Epithelial cell of proximal tubule (primary cell): ENCODE data around the gene RBM20. TPM values are rescaled to one million over a fixed set of nuclear protein-coding genes. Genes with fewer than 3 reads are reported as not detected.
"Not testable (repeated sequence)": the region's sequence is repeated elsewhere in the genome, so short reads cannot be mapped to it uniquely, and the experiment has no call there.

Experiments
- DNase-seq: peaks from one replicate; pipeline ENCODE4 v3.0.0-alpha.2; 2011; ENCODE audit warnings: low read depth
- H3K4me3 ChIP-seq: 2 replicates; pipeline ENCODE4 v1.5.1; 2011; ENCODE audit warnings: low read depth, mild to moderate bottlenecking, low read length
- total RNA-seq: library from RNA; depleted of rRNA; stranded (reverse); fragments of >200 nt; gene quantifications from 2 replicates; pipeline ENCODE4 v1.2.3, GENCODE V29; 2015
- TF ChIP-seq, protein P1 (sequence below): conservative IDR thresholded peaks from 2 replicates; pipeline ENCODE4 v1.5.1; 2012; ENCODE audit warnings: low read depth, mild to moderate bottlenecking, low read length

Gene RBM20
- total RNA-seq, 1 donor from 2014 or later, result 0.46 TPM

GRCh38 chr10:110700947-110701616, 56.9 kb downstream of the RBM20 start:
- TF ChIP-seq, protein P1, sequence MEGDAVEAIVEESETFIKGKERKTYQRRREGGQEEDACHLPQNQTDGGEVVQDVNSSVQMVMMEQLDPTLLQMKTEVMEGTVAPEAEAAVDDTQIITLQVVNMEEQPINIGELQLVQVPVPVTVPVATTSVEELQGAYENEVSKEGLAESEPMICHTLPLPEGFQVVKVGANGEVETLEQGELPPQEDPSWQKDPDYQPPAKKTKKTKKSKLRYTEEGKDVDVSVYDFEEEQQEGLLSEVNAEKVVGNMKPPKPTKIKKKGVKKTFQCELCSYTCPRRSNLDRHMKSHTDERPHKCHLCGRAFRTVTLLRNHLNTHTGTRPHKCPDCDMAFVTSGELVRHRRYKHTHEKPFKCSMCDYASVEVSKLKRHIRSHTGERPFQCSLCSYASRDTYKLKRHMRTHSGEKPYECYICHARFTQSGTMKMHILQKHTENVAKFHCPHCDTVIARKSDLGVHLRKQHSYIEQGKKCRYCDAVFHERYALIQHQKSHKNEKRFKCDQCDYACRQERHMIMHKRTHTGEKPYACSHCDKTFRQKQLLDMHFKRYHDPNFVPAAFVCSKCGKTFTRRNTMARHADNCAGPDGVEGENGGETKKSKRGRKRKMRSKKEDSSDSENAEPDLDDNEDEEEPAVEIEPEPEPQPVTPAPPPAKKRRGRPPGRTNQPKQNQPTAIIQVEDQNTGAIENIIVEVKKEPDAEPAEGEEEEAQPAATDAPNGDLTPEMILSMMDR, result no peak
- no peak overlapping the region for H3K4me3 ChIP-seq
- DNase-seq, result no peak

DNA sequence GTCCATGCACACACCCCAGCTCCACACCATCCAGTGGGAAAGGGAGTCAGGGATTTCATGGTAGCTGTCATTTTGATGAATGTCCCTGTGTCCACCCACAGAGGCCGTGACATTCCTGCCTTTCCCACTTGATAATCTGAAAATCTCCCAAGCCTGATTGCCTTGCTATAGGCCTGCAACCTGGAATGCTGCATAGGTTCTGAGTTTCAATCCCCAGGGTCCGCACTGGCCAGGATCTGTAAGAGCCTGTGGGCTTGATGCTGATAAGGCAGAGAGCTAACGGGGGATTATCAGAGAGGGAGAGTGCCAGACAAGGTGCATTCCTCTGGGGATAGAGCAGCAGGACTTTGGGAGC, 57.5 kb downstream of the RBM20 start:
- TF ChIP-seq, protein P1, result no peak
- no peak for DNase-seq
- H3K4me3 ChIP-seq, result no peak overlapping the region

GRCh38 chr10:110704070-110704469, 59.9 kb downstream of the RBM20 start:
- TF ChIP-seq, protein P1, result no peak
- H3K4me3 ChIP-seq, result no peak overlapping the region
- DNase-seq, result no peak

GRCh38 chr10:110704906-110705476, 60.9 kb downstream of the RBM20 start:
- TF ChIP-seq, protein P1, result no peak
- DNase-seq, result no peak

DNA sequence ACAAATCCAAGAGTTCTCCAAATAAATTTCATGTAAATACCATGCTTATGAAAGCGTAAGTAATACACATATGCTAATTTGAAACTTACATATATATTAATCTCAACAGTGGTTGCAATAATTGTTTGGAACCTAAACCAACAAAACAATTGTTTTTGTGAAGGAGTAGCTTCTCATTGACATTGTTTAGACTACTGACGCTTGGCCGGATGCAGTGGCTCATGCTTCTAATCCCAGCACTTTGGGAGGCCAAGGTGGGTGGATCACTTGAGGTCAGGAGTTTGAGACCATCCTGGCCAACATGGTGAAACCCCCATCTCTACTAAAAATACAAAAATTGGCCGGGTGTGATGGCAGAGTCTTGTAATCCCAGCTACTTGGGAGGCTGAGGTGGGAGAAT, 61.5 kb downstream of the RBM20 start:
- not testable (repeated sequence) for H3K4me3 ChIP-seq, DNase-seq

More at GRCh38 chr10:110704906-110705476, 60.9 kb downstream of the RBM20 start:
- H3K4me3 ChIP-seq, result no peak overlapping the region

DNA sequence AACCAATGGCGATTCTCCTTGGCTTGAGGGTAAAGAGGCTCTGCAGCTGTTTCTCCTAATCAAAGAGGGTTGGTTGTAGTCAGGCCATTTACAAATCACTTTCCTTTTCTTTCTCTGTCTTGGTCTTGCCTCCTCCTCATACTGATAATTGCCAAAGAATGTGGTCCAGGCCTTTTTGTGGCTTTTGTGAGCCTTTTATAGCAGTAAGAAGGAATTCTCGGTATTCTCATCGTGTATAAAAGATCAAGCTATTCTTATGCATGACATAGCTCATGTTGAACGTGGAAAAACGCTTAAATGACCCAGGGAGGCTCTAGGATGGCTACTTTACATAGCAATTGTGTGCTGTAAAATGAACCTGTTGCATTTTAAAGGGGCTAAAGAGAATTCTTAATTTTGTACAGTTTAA, 62.6 kb downstream of the RBM20 start:
- DNase-seq, result peak; percentile 10
- TF ChIP-seq, protein P1, result no peak
- H3K4me3 ChIP-seq, result no peak overlapping the region

DNA sequence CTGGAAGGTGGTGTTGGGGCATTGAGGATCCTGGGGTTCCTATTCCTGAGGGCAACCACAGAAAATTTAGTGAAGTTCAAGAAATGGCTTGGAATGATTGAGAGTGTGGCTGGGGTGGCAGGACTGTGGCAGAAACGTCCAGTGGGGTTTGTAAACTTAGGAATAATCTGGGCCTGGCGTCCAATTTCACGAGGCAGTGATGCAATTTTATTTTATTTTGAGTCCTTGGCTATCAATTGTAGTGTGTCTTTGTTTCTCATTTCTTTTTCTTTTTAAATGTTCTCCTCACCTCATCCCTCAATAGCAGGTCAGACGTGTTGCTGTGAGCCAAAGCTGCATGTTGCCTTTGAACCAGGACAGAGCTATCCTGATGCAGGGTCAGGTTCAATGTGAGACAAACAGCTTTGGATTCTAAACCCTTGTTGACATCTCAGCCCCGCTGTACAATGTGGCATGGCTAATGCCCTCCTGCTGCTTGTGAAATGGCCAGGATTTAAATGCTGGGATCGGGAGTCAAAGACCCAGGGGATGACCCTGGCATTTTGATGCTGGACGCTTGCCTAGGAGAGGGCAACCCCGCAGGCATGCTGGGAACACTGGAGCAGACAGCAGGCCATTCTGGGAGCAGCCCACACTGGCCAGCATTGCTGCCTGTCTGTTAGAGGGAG, 64.8 kb downstream of the RBM20 start:
- no peak for DNase-seq
- TF ChIP-seq, protein P1, result no peak
- H3K4me3 ChIP-seq, result no peak overlapping the region
